Mononuclear cell (primary cell): Measurements from ENCODE around the gene DROSHA. TPM values are rescaled to one million over a fixed set of nuclear protein-coding genes. Genes with fewer than 3 reads are reported as not detected.

Source experiments
- total RNA-seq: library from RNA; depleted of rRNA; stranded (reverse); fragments of >200 nt; gene quantifications from one replicate; pipeline ENCODE4 v1.2.3, GENCODE V29; 2012

Gene DROSHA
- total RNA-seq, 1 donor: 13.2 TPM

Other genes with a start within 250 kb of the DROSHA start
- 19.7 TPM for gene C5orf22, start 208 bp upstream of the DROSHA start, total RNA-seq
- 0.52 TPM for gene PDZD2, start 107.0 kb upstream of the DROSHA start, total RNA-seq